ENCODE results near the gene TTC28.
A peak's percentile ranks its signal among the peaks of the same experiment; 100 is the strongest.
"Not testable (repeated sequence)": the region's sequence is repeated elsewhere in the genome, so short reads cannot be mapped to it uniquely, and the experiment has no call there.

The TTC28 gene

DNA sequence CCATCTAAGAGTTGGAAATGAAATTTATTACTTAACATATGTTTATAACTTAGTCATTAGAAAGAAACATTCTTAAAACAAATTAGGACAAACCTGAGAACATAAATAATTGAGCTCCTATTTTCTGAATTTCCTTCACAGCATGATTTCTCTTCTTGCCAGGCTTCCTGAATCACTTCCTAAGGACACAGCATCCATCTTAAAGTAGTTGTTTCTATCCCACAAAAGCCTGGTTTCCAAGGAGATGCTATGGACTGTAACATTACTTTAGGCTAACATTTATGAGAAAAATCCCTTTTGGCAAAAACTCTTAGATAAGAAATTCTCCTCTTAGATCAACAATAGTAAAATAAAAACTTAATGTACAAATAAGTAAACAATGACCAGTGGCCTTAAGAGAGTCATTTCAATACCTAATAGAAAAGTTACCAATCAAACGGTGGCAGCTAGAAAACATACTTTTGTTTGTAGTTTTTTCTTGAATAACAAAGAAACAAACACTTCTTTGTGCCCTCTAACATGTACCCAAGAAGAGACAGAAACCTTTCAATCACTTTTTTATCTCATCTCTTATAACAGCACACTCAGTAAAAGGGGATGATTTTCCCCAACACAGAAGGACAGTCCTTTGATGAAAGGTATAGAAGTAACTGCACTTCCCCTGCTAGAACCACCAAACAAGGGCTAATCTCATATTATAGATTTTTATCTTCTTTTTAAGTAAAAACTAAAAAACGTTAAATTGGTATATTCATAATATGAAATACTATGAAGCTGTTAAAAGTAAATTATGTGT, 74.5 kb downstream of the TTC28 start:
- no peak for DNase-seq (ENCODE audit: low read depth)

DNA sequence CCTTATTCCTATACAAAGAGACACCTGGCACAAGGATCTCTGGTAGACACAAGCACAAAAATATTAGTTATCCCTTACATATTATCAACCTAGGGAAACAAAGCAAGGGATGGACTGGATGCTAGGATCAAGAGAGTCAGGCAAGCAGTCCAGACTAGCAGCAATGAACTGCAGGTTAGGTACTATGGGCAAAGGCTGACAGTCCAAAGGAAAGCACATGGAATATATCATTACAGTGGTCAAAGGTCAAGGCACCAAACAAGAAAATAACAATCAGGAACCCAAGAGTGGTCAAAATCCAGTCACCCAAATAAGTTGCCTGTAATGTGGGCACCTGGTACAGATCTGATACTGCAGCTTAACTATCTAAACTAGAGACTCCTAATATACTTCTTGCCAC, 77.7 kb downstream of the TTC28 start:
- DNase-seq (ENCODE audit: low read depth), result no peak

DNA sequence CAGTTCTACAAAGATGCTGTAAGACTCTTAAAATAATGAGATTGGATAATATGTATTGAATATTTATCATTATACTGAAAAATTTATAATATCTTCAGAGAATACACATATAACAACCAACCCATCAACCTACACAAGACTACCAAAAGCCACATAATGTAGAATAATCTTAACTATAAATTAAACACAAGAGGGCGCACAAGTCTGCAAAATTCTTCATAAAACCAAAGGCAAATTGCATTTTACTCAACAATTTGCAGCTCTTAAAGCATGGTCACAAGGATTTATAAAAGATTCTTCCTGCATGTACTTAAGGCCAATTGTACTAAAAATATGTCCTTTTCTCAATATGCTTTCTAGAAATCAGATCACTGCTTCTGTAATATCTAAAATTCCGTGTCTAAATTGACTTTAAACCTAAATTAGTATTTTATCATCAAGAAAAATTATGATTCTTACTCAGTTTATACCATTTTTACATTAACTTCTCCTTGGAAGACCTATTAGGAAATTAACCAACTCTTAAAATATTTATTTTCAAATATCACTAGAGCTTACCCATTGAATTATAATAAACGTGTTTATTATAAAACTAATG, 79.0 kb downstream of the TTC28 start:
- DNase-seq (ENCODE audit: low read depth), result peak; percentile 46

GRCh38 chr22:28599693-28600092, 79.9 kb downstream of the TTC28 start:
- DNase-seq (ENCODE audit: low read depth), result no peak

- DNase-seq (ENCODE audit: low read depth), result no peak
These were observed 82.0 kb downstream of the TTC28 start for GRCh38 chr22:28597665-28598064.

DNA sequence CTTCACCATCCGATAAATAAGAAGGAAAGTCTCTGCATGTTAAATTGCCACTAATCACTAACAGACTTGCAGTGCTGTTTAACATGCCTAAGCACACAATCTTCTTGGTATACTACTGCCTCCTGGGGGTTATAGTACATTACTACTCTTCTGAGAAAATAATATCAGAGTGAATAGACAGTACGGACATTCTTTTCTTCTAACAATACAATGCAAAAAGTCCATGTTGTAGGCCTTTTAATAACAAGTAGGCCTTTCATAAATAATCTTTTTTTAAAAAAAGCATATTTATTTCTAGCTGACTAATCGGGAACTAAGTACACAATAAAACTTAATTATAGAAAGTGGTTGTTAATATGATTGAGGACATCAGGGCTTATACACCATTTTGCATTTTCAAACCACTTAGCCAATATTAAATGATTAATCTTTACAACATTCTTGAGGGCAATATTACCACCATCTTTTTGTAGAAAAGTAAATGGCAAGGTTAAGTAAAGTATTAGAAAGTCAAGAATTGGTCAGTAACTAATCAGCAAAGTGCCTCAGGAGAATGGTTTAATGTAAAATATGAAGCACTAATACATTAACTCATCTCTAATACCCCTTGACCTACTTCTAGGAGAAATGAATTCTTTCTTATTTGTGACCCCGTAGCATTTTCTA, 84.7 kb downstream of the TTC28 start:
- DNase-seq (ENCODE audit: low read depth), result peak; percentile 68

DNA sequence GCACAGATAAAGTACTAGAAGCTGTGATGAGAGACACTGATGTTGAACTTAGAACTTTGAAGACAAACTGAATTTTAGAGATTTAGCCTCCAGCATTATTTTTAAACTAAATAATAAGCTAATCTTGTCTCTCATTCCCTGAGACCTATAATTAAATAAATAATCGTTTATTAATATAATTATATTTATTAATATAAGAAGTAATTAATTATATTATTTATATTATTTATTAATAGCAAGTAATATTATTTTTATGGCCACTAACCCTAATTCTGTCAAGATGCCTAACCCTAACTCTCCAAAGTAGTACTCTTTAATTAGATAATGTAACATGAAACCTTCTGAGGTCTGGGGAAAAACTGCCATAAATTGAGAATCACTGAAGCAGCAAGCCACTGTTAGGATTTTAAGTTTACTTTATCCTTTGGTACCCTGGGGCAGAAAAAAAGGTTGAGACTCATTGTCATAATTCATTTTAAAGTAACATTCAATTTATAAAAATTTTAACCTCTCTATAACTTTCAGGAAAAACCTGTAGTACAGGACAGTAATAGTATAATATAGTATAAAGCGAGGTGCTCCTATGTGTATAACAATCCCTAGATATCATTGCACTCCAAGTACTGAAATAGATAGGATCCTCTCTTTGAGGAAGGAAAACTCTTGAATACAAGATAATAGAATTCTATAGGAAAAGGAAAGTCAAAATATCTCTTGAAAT, 85.4 kb downstream of the TTC28 start:
- DNase-seq (ENCODE audit: low read depth), result no peak

GRCh38 chr22:28593299-28593698, 86.3 kb downstream of the TTC28 start:
- no peak for DNase-seq (ENCODE audit: low read depth)

- DNase-seq (ENCODE audit: low read depth), result no peak
These were observed 90.4 kb downstream of the TTC28 start for GRCh38 chr22:28589102-28589750.

DNA sequence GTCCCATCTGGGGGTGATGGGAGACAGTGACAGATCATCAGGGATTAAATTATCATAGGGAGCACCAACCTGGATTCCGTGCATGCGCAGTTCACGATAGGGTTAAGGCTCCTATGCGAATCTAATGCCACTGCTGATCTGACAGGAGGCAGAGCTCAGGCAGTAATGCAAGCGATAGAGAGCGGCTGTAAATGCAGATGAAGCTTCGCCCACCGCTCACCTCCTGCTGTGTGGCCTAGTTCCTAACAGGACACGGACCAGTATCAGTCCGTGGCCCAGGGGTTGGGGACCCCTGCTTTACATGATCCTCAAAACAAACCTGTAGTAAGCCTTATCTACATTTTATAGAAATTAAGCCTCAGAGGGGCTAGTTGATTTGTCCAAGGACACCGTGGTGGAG, 94.3 kb downstream of the TTC28 start:
- DNase-seq (ENCODE audit: low read depth), result no peak

DNA sequence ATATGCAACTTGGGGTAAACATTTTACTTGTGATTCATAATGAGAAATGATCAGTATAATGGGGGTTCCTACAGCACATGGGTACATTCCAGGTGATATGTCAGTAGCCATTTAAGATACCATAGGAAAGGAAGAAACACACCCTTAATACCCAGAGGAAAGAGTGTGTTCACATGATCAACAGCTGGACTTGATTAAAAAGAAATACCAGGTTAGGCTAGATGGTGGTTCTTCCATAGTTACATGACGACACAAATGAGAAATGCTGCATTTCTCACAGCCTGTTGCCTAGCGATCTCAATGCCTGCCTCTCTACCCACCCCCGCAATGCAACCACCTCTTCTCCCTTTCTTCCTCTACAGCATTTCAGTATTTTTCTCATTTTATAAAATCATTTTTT, 96.8 kb downstream of the TTC28 start:
- peak; percentile 84 for DNase-seq (ENCODE audit: low read depth)

DNA sequence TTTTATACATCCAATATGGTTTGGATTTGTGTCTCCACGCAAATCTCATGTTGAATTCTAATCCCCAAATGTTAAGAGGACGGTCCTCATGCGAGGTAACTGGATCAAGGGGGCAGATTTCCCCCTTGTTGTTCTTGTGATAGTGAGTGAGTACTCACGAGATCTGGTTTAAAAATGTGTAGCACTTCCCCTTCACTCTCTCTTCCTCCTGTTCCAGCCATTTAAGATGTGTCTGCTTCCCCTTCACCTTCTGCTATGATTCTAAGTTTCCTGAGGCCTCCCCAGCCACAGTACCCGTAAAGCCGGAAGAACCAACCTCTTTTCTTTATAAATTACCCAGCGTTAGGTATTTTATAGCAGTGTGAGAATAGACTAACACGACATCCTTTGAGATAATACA, 98.6 kb downstream of the TTC28 start:
- no peak for DNase-seq (ENCODE audit: low read depth)

DNA sequence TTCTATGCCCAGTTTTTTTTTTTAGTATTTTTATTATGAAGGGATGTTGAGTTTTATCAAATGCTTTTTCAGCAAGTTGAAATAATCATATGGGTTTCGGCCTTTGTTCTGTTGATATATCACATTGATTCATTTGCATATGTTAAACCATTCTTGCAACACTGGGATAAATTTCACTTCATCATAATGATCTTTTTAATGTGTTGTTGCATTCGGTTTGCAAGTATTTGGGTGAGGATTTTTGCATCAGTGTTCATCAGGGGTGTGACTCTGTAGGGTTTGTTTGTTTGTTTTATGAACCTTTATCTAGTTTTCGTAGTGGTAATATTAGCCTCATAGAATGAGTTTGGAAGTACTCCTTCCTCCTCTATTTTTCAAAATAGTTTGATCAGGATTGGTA, 103.5 kb downstream of the TTC28 start:
- DNase-seq (ENCODE audit: low read depth), result no peak

DNA sequence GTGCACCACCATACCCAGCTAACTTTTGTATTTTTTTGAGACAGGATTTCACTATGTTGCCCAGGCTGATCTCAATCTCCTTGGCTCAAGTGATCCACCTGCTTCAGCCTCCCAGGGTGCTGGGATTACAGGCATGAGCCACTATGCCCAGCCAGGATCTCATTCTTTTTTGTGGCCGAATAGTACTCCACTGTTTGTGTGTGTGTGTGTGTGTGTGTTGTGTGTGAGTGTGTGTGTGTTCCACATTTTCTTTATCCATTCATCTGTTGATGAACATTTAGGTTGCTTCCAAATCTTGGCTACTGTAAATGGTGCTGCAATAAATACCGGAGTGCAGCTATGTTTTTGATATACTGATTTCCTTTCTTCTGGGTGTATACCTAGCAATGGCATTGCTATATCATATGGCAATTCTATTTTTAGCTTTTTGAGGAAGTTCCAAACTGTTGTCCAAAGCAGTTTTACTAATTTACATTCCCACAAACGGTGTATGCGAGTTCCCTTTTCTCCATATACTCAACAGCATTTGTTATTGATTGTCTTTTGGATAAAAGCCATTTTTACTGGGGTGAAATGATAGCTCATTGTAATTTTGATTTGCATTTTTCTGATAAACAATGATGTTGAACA, 105.4 kb downstream of the TTC28 start:
- no peak for DNase-seq (ENCODE audit: low read depth)

- no peak for DNase-seq (ENCODE audit: low read depth)
These were observed 108.8 kb downstream of the TTC28 start for GRCh38 chr22:28570696-28571373.

GRCh38 chr22:28568974-28569373, 110.7 kb downstream of the TTC28 start:
- DNase-seq (ENCODE audit: low read depth), result not testable (repeated sequence)

DNA sequence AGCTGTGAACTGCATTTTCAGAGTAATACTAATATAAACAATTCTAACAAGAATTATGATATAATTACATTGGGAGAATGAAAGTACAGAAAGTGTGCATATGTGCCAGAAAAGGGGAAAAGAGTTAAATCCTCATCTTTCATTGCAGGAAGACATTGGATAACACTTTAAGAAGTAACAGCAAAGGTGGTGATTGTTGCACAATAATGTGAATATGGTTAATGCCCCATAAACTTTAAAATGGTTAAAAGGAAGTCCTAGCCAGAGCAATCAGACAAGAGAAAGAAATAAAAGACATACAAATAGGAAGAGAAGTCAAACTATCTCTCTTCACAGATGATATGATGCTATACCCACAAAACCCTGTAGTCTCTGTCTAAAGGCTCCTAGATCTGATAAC, 111.5 kb downstream of the TTC28 start:
- no peak for DNase-seq (ENCODE audit: low read depth)

- not testable (repeated sequence) for DNase-seq (ENCODE audit: low read depth)
These were observed 112.6 kb downstream of the TTC28 start for GRCh38 chr22:28566920-28567499.

GRCh38 chr22:28563636-28564035, 116.0 kb downstream of the TTC28 start:
- DNase-seq (ENCODE audit: low read depth), result no peak

GRCh38 chr22:28562324-28562723, 117.3 kb downstream of the TTC28 start:
- no peak for DNase-seq (ENCODE audit: low read depth)

- not testable (repeated sequence) for DNase-seq (ENCODE audit: low read depth)
These were observed 118.9 kb downstream of the TTC28 start for GRCh38 chr22:28560743-28561101.

Data from fibroblast of gingiva (primary cell).